Mesendoderm (in vitro differentiated cells): ENCODE data around the gene WDR46.
A peak's percentile ranks its signal among the peaks of the same experiment; 100 is the strongest.

Source experiments
- DNase-seq: peaks from one replicate; pipeline ENCODE4 v3.0.0; 2013
- H2AK5ac ChIP-seq: 2 replicates; pipeline ENCODE4 v1.6.1; 2013; ENCODE audit warnings: low read length, inconsistent platforms
- H2BK120ac ChIP-seq: 2 replicates; pipeline ENCODE4 v1.6.1; 2013; ENCODE audit warnings: low read depth, mild to moderate bottlenecking, low read length, moderate library complexity, mixed read lengths
- H2BK15ac ChIP-seq: replicated peaks from 2 replicates; pipeline ENCODE4 v1.6.1; 2013; ENCODE audit warnings: low read depth, mild to moderate bottlenecking, moderate library complexity
- H2BK5ac ChIP-seq: 2 replicates; pipeline ENCODE4 v1.6.1; 2013; ENCODE audit warnings: low read length, inconsistent platforms
- H3K18ac ChIP-seq: 2 replicates; pipeline ENCODE4 v1.6.1; 2013; ENCODE audit warnings: mild to moderate bottlenecking, low read length, mixed read lengths
- H3K23ac ChIP-seq: one replicate; pipeline ENCODE4 v1.6.1; 2013; ENCODE audit warnings: low read length
- H3K27ac ChIP-seq: 2 replicates; pipeline ENCODE4 v1.5.1; 2013; ENCODE audit warnings: low read depth, mild to moderate bottlenecking, inconsistent platforms, low read length, moderate library complexity
- H3K27me3 ChIP-seq: 2 replicates; pipeline ENCODE4 v1.6.1; 2013; ENCODE audit warnings: low read length, control low read depth, mild to moderate bottlenecking, inconsistent platforms; ENCODE audit not compliant: insufficient read depth, poor library complexity
- H3K36me3 ChIP-seq: 2 replicates; pipeline ENCODE4 v1.6.1; 2013; ENCODE audit warnings: low read length, inconsistent platforms; ENCODE audit not compliant: control insufficient read depth, insufficient read depth
- H3K4ac ChIP-seq: one replicate; pipeline ENCODE4 v1.6.1; 2013; ENCODE audit warnings: low read depth, mild to moderate bottlenecking, low read length, moderate library complexity
- H3K4me1 ChIP-seq: 2 replicates; pipeline ENCODE4 v1.6.1; 2013; ENCODE audit warnings: low read depth, low read length, inconsistent platforms; ENCODE audit not compliant: control insufficient read depth
- H3K4me2 ChIP-seq: 2 replicates; pipeline ENCODE4 v1.6.1; 2013; ENCODE audit warnings: low read length
- H3K4me3 ChIP-seq: 2 replicates; pipeline ENCODE4 v1.5.1; 2013; ENCODE audit warnings: mild to moderate bottlenecking, low read length
- H3K56ac ChIP-seq: one replicate; pipeline ENCODE4 v1.6.1; 2013; ENCODE audit warnings: low read length
- H3K79me1 ChIP-seq: 2 replicates; pipeline ENCODE4 v1.6.1; 2013; ENCODE audit warnings: low read length, inconsistent platforms
- H3K79me2 ChIP-seq: 2 replicates; pipeline ENCODE4 v1.6.1; 2013; ENCODE audit warnings: mild to moderate bottlenecking, low read length; ENCODE audit not compliant: control insufficient read depth, insufficient read depth
- H3K9ac ChIP-seq: 2 replicates; pipeline ENCODE4 v1.6.1; 2013; ENCODE audit warnings: low read length, inconsistent platforms
- H4K5ac ChIP-seq: one replicate; pipeline ENCODE4 v1.6.1; 2013; ENCODE audit warnings: low read length
- H4K8ac ChIP-seq: one replicate; pipeline ENCODE4 v1.6.1; 2013; ENCODE audit warnings: low read depth, mild to moderate bottlenecking, control low read depth, low read length, moderate library complexity
- WGBS: extraction: QIAGEN DNeasy Blood & Tissue Kit; methylation state at CpG from one replicate; pipeline ENCODE4 v1.1.7; 2013; ENCODE audit warnings: low lambda C conversion rate, missing lambda C conversion rate; ENCODE audit not compliant: insufficient coverage; ENCODE audit errors: extremely low coverage; 5-methylcytosine and 5-hydroxymethylcytosine counted together

Gene WDR46

GRCh38 chr6:33318426-33319073 is 29.5 kb upstream of the WDR46 start:
- WGBS, result no CpG with 5 or more reads among the region's 8 CpGs
- H3K56ac ChIP-seq, result peak overlapping the region; percentile 19
- no peak overlapping the region for H2AK5ac ChIP-seq
- no peak overlapping the region for H4K5ac ChIP-seq
- H3K9ac ChIP-seq, result peak overlapping the region; percentile 57
- no peak overlapping the region for H3K23ac ChIP-seq
- no peak overlapping the region for H3K4ac ChIP-seq
- no peak overlapping the region for H3K27ac ChIP-seq
- peak overlapping the region; percentile 14 for H3K4me2 ChIP-seq
- no peak overlapping the region for H4K8ac ChIP-seq
- peaks cover 26% of the 10 kb centered on the region for H3K79me2 ChIP-seq
- no peak overlapping the region for H2BK120ac ChIP-seq
- H2BK5ac ChIP-seq, result no peak overlapping the region
- H3K4me3 ChIP-seq, result no peak overlapping the region
- H3K36me3 ChIP-seq, result peaks cover 5% of the 10 kb centered on the region
- peaks cover 7% of the 10 kb centered on the region for H3K79me1 ChIP-seq
- no peak overlapping the region for H3K18ac ChIP-seq
- H3K4me1 ChIP-seq, result peaks cover 3% of the 10 kb centered on the region
- no peak overlapping the region for H2BK15ac ChIP-seq
- DNase-seq, result no peak
- H3K27me3 ChIP-seq, result no peaks in the 10 kb centered on the region

GRCh38 chr6:33317669-33318425 is 28.8 kb upstream of the WDR46 start, which contains the start of gene ZBTB22:
ZBTB22 (minus strand) TSS chr6:33317744; CDS start chr6:33316916, 828 bp downstream.
- no CpG with 5 or more reads among the region's 44 CpGs for WGBS
- Histone ChIP-seq H3K4ac (no peak within 1 kb of the TSS), H2BK120ac (no peak within 1 kb of the TSS)

GRCh38 chr6:33317419-33317668 is 28.3 kb upstream of the WDR46 start:
- no CpG with 5 or more reads among the region's 27 CpGs for WGBS
- peaks cover 5% of the 10 kb centered on the region for H3K36me3 ChIP-seq
- no peak overlapping the region for H3K23ac ChIP-seq
- peaks cover 7% of the 10 kb centered on the region for H3K79me1 ChIP-seq
- peak overlapping the region; percentile 90 for H3K56ac ChIP-seq
- no peak overlapping the region for H2BK15ac ChIP-seq
- peak overlapping the region; percentile 33 for H3K18ac ChIP-seq
- no peak overlapping the region for H3K4ac ChIP-seq
- H3K4me1 ChIP-seq, result peaks cover 3% of the 10 kb centered on the region
- H3K4me3 ChIP-seq, result no peak overlapping the region
- no peak overlapping the region for H3K27ac ChIP-seq
- H4K8ac ChIP-seq, result no peak overlapping the region
- H3K79me2 ChIP-seq, result peaks cover 25% of the 10 kb centered on the region
- H2BK5ac ChIP-seq, result no peak overlapping the region
- H2AK5ac ChIP-seq, result no peak overlapping the region
- DNase-seq, result no peak
- H3K27me3 ChIP-seq, result no peaks in the 10 kb centered on the region
- H3K4me2 ChIP-seq, result no peak overlapping the region
- H2BK120ac ChIP-seq, result no peak overlapping the region
- no peak overlapping the region for H4K5ac ChIP-seq
- H3K9ac ChIP-seq, result no peak overlapping the region

More at GRCh38 chr6:33317669-33318425, 28.8 kb upstream of the WDR46 start, which contains the start of gene ZBTB22:
- peak within 1 kb of the TSS; percentile 90 for H3K56ac ChIP-seq
- peak within 1 kb of the TSS; percentile 33 for H3K18ac ChIP-seq
- peak within 1 kb of the TSS; percentile 81 for H3K9ac ChIP-seq
- no peaks in the 10 kb centered on the region for H3K27me3 ChIP-seq
- no peak within 1 kb of the TSS for H3K23ac ChIP-seq
- H2BK15ac ChIP-seq, result no peak within 1 kb of the TSS
- H3K79me1 ChIP-seq, result peaks cover 7% of the 10 kb centered on the region
- peak within 1 kb of the TSS; percentile 86 for H3K27ac ChIP-seq
- peaks cover 3% of the 10 kb centered on the region for H3K4me1 ChIP-seq
- H3K36me3 ChIP-seq, result peaks cover 5% of the 10 kb centered on the region
- H2AK5ac ChIP-seq, result no peak within 1 kb of the TSS
- peak within 1 kb of the TSS; percentile 30 for H3K4me2 ChIP-seq
- H4K5ac ChIP-seq, result no peak within 1 kb of the TSS
- H3K79me2 ChIP-seq, result peaks cover 26% of the 10 kb centered on the region
- peak; percentile 100 for DNase-seq
- H4K8ac ChIP-seq, result no peak within 1 kb of the TSS
- H3K4me3 ChIP-seq, result peak within 1 kb of the TSS; percentile 74
- peak within 1 kb of the TSS; percentile 27 for H2BK5ac ChIP-seq

GRCh38 chr6:33316603-33317418 is 27.8 kb upstream of the WDR46 start:
- no CpG with 5 or more reads among the region's 19 CpGs for whole genome bisulfite sequencing

GRCh38 chr6:33315793-33316602 is 27.0 kb upstream of the WDR46 start:
- Histone ChIP-seq H4K8ac (no peak overlapping the region), H3K4me1 (peaks cover 2% of the 10 kb centered on the region), H3K56ac (no peak overlapping the region), H3K4me3 (no peak overlapping the region), H3K9ac (no peak overlapping the region), H3K79me2 (peaks cover 11% of the 10 kb centered on the region), H3K18ac (no peak overlapping the region), H3K23ac (no peak overlapping the region), H2AK5ac (no peak overlapping the region), H2BK15ac (no peak overlapping the region), H3K79me1 (peaks cover 7% of the 10 kb centered on the region), H3K27me3 (no peaks in the 10 kb centered on the region), H3K27ac (no peak overlapping the region), H3K36me3 (peaks cover 5% of the 10 kb centered on the region), H4K5ac (no peak overlapping the region), H3K4ac (no peak overlapping the region), H2BK120ac (no peak overlapping the region), H2BK5ac (no peak overlapping the region), H3K4me2 (no peak overlapping the region)
- no CpG with 5 or more reads among the region's 17 CpGs for WGBS
- no peak for DNase-seq

More at GRCh38 chr6:33316603-33317418, 27.8 kb upstream of the WDR46 start:
- no peak overlapping the region for H3K18ac ChIP-seq
- peaks cover 19% of the 10 kb centered on the region for H3K79me2 ChIP-seq
- no peaks in the 10 kb centered on the region for H3K27me3 ChIP-seq
- H3K36me3 ChIP-seq, result peaks cover 5% of the 10 kb centered on the region
- no peak overlapping the region for H3K56ac ChIP-seq
- no peak overlapping the region for H3K4ac ChIP-seq
- DNase-seq, result no peak
- no peak overlapping the region for H2AK5ac ChIP-seq
- H3K4me1 ChIP-seq, result peaks cover 5% of the 10 kb centered on the region
- no peak overlapping the region for H3K27ac ChIP-seq
- no peak overlapping the region for H3K9ac ChIP-seq
- H2BK5ac ChIP-seq, result no peak overlapping the region
- H4K8ac ChIP-seq, result no peak overlapping the region
- H2BK120ac ChIP-seq, result no peak overlapping the region
- no peak overlapping the region for H3K23ac ChIP-seq
- H4K5ac ChIP-seq, result no peak overlapping the region
- H3K79me1 ChIP-seq, result peaks cover 7% of the 10 kb centered on the region
- no peak overlapping the region for H2BK15ac ChIP-seq
- no peak overlapping the region for H3K4me3 ChIP-seq
- no peak overlapping the region for H3K4me2 ChIP-seq
